CD1c-positive myeloid dendritic cell (primary cell): ENCODE data around the gene BBS2.
A peak's percentile ranks its signal among the peaks of the same experiment; 100 is the strongest.

Experiments used
- DNase-seq: peaks from one replicate; pipeline ENCODE4 v3.0.0-alpha.2; 2016; ENCODE audit errors: extremely low spot score

BBS2 gene

GRCh38 chr16:56477096-56477878 is 42.5 kb downstream of the BBS2 start:
- no peak for DNase-seq

GRCh38 chr16:56475201-56475600 is 44.6 kb downstream of the BBS2 start:
- DNase-seq = no peak

- DNase-seq = no peak
These were observed 49.2 kb downstream of the BBS2 start for GRCh38 chr16:56470666-56471065.

- DNase-seq = no peak
These were observed 49.6 kb downstream of the BBS2 start for GRCh38 chr16:56470232-56470631.

GRCh38 chr16:56469748-56470147 is 50.1 kb downstream of the BBS2 start:
- DNase-seq = no peak

- DNase-seq = no peak
These were observed 51.0 kb downstream of the BBS2 start for GRCh38 chr16:56468800-56469199.

GRCh38 chr16:56466344-56466743 is 53.5 kb downstream of the BBS2 start:
- no peak for DNase-seq

- DNase-seq = no peak
These were observed 56.7 kb downstream of the BBS2 start for GRCh38 chr16:56463153-56463552.

GRCh38 chr16:56462064-56462796 is 57.6 kb downstream of the BBS2 start:
- DNase-seq = no peak

GRCh38 chr16:56460101-56460500 is 59.7 kb downstream of the BBS2 start:
- DNase-seq = no peak

GRCh38 chr16:56457927-56458470 is 61.8 kb downstream of the BBS2 start:
- DNase-seq = no peak

- peak; percentile 1 for DNase-seq
These were observed 67.8 kb downstream of the BBS2 start for GRCh38 chr16:56451753-56452689.

GRCh38 chr16:56450986-56451752 is 68.7 kb downstream of the BBS2 start, which contains the start of the genes NUDT21 and OGFOD1:
TSS of gene NUDT21 (minus strand) at chr16:56451332. CDS start at chr16:56451202, 130 bp downstream.
TSS of gene OGFOD1 (plus strand) at chr16:56451554. CDS start at chr16:56451613, 59 bp downstream.
- DNase-seq = peak; percentile 97

- no peak for DNase-seq
These were observed 69.4 kb downstream of the BBS2 start for GRCh38 chr16:56450275-56450985.

- no peak for DNase-seq
These were observed 71.8 kb downstream of the BBS2 start for GRCh38 chr16:56448005-56448404.

GRCh38 chr16:56447286-56447685 is 72.5 kb downstream of the BBS2 start:
- no peak for DNase-seq

- no peak for DNase-seq
These were observed 81.8 kb downstream of the BBS2 start for GRCh38 chr16:56438038-56438437.

- no peak for DNase-seq
These were observed 83.6 kb downstream of the BBS2 start for GRCh38 chr16:56436258-56436657.
